WI38 (cell line): ENCODE data around the gene SERP2.
A peak's percentile ranks its signal among the peaks of the same experiment; 100 is the strongest.

Experiments used
- H3K4me3 ChIP-seq: 2 replicates; pipeline ENCODE4 v1.5.1; 2011; ENCODE audit warnings: low read depth, mild to moderate bottlenecking, control low read depth, low read length
- TF ChIP-seq, protein P1 (sequence below): IDR thresholded peaks from 2 replicates; pipeline ENCODE4 v1.5.1; 2012; ENCODE audit warnings: low read depth, mild to moderate bottlenecking, control low read depth, low read length

Gene SERP2

DNA sequence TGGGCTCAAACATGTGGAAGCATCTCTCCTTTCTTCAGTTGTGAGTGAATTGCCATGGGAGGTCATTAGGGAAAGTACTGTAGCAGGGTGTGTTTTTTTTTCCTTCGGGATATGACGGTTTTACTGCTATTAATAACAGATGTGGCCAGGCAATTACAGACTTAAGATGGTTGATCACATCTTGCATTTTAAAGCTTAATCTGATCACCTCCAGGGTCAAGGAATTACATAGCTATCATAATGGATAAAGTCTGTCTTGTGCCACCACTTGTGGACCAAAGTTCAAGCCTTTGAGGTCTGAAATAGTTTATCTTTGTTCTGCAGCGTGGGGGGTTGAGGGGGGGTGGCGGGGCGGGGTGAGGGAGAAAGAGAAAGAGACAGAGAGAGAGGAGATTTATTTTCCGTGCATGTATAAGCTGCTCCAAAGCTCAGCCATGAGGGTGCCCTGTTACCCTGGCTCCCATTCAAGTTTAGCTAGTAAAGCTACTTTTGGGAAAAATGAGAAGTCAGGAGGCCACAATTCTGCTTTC, 5.5 kb upstream of the SERP2 start:
- no peak overlapping the region for H3K4me3 ChIP-seq
- TF ChIP-seq, protein P1, sequence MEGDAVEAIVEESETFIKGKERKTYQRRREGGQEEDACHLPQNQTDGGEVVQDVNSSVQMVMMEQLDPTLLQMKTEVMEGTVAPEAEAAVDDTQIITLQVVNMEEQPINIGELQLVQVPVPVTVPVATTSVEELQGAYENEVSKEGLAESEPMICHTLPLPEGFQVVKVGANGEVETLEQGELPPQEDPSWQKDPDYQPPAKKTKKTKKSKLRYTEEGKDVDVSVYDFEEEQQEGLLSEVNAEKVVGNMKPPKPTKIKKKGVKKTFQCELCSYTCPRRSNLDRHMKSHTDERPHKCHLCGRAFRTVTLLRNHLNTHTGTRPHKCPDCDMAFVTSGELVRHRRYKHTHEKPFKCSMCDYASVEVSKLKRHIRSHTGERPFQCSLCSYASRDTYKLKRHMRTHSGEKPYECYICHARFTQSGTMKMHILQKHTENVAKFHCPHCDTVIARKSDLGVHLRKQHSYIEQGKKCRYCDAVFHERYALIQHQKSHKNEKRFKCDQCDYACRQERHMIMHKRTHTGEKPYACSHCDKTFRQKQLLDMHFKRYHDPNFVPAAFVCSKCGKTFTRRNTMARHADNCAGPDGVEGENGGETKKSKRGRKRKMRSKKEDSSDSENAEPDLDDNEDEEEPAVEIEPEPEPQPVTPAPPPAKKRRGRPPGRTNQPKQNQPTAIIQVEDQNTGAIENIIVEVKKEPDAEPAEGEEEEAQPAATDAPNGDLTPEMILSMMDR: no peak

DNA sequence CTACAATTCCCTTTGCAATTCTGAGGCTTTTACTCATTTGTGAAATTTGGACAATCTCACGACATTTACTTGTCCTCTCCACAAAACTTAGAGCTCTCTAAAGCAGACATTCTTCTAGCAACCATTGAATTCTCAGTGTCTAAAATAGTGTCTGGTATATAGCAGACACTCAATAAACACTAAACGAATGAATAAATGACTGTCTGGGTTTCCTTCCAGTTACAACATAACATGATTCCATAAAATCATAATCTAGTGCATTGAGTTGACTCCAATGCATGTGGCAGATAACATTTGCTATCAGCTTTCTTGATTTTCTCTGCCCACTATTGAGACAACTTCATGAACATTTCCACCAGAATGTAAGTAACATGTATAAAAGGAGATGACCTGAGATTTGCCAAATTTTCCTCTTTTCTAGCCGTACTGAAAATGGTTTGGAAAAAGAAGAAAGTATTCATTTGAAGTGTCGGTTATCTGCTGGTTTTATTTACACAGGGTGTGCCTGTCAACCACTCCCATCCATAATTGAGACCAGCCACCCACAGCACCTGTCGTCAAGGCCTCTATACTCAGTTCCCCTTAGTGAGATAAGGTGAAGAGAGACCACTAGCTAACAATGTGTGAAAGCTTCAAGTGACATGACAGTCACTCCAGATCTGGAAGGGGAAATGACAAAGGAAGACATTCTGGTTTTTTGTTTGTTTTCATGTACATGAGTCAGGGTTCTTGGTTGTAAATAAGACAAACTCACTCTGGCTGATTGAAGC, 4.8 kb upstream of the SERP2 start:
- TF ChIP-seq, protein P1: no peak
- no peak overlapping the region for H3K4me3 ChIP-seq

DNA sequence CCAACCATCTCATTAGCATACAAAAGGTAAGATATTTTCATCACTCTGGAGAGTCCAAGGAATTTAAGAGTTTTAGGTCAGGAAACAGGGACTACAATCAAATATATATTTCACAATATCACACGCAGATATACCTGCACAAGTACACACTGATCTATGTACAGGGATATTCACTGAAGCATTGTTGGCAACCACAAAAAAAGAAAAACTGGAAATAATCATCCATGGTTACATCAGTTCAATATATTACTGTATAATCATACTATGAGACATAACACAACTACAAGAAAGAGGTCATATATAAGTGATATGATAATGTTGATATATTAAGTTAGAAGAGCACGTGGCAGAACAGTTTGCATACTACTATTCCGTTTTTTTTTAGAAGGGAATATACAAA, 2.2 kb upstream of the SERP2 start:
- TF ChIP-seq, protein P1: no peak
- H3K4me3 ChIP-seq: no peak overlapping the region

DNA sequence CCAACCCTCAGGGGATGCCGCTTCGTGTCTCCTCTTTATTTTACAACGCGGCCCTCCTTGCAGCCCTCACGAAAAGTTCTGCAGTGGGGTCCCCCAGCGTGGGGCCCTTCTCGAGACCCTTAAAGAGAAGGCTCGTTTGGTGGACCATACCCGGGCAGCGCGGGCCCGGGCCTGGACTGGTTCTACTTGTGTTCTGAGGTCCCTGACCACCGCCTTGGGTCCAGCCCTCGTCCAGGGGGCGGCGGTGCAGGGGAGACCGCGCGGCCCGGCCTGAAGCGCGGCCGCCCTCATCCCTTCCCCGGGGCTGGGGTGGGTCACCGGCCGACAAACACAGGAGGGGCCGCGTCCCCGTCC, 400 bp upstream of the SERP2 start:
- H3K4me3 ChIP-seq: peak overlapping the region; percentile 58

DNA sequence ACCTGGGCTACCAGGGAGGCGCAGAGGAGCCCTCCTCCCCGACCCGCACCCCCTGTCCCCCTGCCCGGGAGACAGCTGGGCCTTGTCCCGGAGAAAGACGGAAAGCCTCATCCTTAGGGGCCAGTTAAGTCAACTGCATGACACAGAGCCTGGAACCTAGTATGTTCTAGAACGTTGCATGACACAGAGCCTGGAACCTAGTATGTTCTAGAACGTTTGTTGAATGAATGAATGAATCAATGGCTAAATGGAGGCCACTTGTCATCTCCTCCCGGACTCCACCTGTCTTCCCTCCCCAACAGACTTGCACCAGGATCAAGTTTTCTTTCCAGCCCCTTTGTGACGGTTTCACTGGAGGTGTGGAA, 706 bp downstream of the SERP2 start:
- TF ChIP-seq, protein P1: no peak
- H3K4me3 ChIP-seq: peak overlapping the region; percentile 6; the same call in 1 of the 2 replicates

More for the DNA sequence above, 400 bp upstream of the SERP2 start:
- TF ChIP-seq, protein P1: no peak

DNA sequence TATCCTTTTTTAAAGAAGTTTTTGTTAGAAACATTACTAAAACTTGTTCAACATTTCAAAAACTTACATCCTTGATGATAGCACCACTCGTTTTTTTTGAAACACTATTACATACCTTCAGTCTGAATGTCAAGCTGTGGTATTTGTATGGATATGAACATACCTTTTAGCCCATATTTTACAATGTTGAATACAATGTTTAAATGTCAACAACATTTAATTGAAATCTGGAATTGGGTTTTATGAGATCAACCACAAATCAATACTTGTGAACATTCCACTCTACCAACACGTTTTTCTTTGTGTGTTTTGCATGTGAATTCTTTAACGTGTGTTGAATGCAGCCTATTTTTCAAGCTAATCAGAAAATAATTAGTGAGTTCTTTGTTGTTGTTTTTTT, 4.7 kb downstream of the SERP2 start:
- TF ChIP-seq, protein P1: no peak
- H3K4me3 ChIP-seq: no peak overlapping the region

DNA sequence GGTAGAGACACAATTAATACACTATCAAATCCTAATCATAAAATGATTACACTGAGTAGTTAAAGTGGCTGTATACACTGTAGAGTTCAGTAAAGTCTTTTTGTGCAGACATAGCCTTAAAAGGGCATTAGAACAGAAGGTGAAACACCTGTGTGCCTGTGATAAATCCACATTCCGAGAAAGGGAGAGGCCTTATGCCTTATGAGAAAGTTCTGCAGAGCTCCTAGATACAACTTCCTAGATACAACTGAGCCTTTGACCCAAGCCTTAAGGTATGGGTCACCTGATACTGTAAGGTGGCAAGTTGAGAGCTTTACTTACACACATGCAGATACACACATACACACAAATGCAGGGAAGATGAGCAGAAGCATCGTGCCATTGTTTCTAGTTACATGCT, 6.3 kb downstream of the SERP2 start:
- H3K4me3 ChIP-seq: no peak overlapping the region
- TF ChIP-seq, protein P1: no peak
